Measurements from ENCODE around the gene MPL.
A peak's percentile ranks its signal among the peaks of the same experiment; 100 is the strongest.

Gene MPL

GRCh38 chr1:43345120-43345519 is 7.5 kb downstream of the MPL start:
- H3K27ac ChIP-seq = no peak overlapping the region
- H3K4me3 ChIP-seq (ENCODE audit: low read depth, low read length) = no peak overlapping the region
- no peak for DNase-seq

GRCh38 chr1:43346636-43347035 is 9.0 kb downstream of the MPL start:
- no peak for TF ChIP-seq CTCF (IDR thresholded peaks at IDR 0.05; ENCODE audit: low read depth, low read length)
- Histone ChIP-seq H3K9me3 (ENCODE audit: severe bottlenecking) (no peaks in the 10 kb centered on the region), H3K27me3 (ENCODE audit: insufficient read depth, low read depth, severe bottlenecking) (no peaks in the 10 kb centered on the region), H3K4me3 (ENCODE audit: low read depth, low read length) (no peak overlapping the region), H3K27ac (no peak overlapping the region), H3K36me3 (no peaks in the 10 kb centered on the region)
- DNase-seq = no peak

More at GRCh38 chr1:43345120-43345519, 7.5 kb downstream of the MPL start:
- no peaks in the 10 kb centered on the region for H3K9me3 ChIP-seq (ENCODE audit: severe bottlenecking)
- no peak for TF ChIP-seq CTCF (IDR thresholded peaks at IDR 0.05; ENCODE audit: low read depth, low read length)
- H3K36me3 ChIP-seq = no peaks in the 10 kb centered on the region
- no peaks in the 10 kb centered on the region for H3K27me3 ChIP-seq (ENCODE audit: insufficient read depth, low read depth, severe bottlenecking)

- H3K27ac ChIP-seq = peak overlapping the region; percentile 94
- TF ChIP-seq CTCF (IDR thresholded peaks at IDR 0.05; ENCODE audit: low read depth, low read length) = no peak
- H3K27me3 ChIP-seq (ENCODE audit: insufficient read depth, low read depth, severe bottlenecking) = no peaks in the 10 kb centered on the region
- DNase-seq = peak; percentile 65
- H3K4me3 ChIP-seq (ENCODE audit: low read depth, low read length) = peak overlapping the region; percentile 73
- H3K9me3 ChIP-seq (ENCODE audit: severe bottlenecking) = no peaks in the 10 kb centered on the region
- H3K36me3 ChIP-seq = no peaks in the 10 kb centered on the region
Observed at GRCh38 chr1:43348343-43348808, 10.8 kb downstream of the MPL start.

- H3K9me3 ChIP-seq (ENCODE audit: severe bottlenecking) = no peaks in the 10 kb centered on the region
- H3K27me3 ChIP-seq (ENCODE audit: insufficient read depth, low read depth, severe bottlenecking) = no peaks in the 10 kb centered on the region
- H3K36me3 ChIP-seq = no peaks in the 10 kb centered on the region
- DNase-seq = peak; percentile 93
- no peak for TF ChIP-seq CTCF (IDR thresholded peaks at IDR 0.05; ENCODE audit: low read depth, low read length)
- H3K4me3 ChIP-seq (ENCODE audit: low read depth, low read length) = peak overlapping the region; percentile 73
- H3K27ac ChIP-seq = peak overlapping the region; percentile 94
Observed at GRCh38 chr1:43348809-43349593, 11.4 kb downstream of the MPL start.

GRCh38 chr1:43349594-43350306 is 12.1 kb downstream of the MPL start:
- Histone ChIP-seq H3K4me3 (ENCODE audit: low read depth, low read length) (peak overlapping the region; percentile 73), H3K9me3 (ENCODE audit: severe bottlenecking) (no peaks in the 10 kb centered on the region), H3K36me3 (no peaks in the 10 kb centered on the region), H3K27me3 (ENCODE audit: insufficient read depth, low read depth, severe bottlenecking) (no peaks in the 10 kb centered on the region), H3K27ac (peak overlapping the region; percentile 94)
- DNase-seq = no peak
- TF ChIP-seq CTCF (IDR thresholded peaks at IDR 0.05; ENCODE audit: low read depth, low read length) = no peak

Data from WERI-Rb-1 (cell line).